Measurements from ENCODE around the gene CAPN10. TPM values are rescaled to one million over a fixed set of nuclear protein-coding genes. Genes with fewer than 3 reads are reported as not detected.

Gene CAPN10
- total RNA-seq, 1 donor from 2014 or later: 24.9 TPM

DNA sequence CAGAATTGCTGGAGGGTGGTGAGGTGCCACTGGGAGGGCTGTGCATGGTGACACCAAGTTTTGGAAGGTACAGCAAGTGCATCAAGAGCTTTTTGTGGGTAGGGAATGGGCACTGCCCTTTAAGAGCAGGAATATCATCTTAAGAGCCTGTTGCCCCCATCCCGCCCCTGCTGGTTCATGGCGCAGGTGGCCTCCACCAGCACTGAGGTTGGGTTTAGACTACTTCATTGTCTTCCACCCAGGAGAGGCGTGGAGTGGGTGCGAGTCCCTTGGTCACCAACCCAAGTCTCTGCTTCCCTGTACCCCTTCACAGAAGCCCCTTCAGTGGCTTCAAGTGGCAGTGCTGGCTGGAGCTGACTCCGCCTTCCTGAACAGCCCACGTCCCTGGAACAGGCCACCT lies 10.5 kb upstream of the CAPN10 start:
- H3K4me2 ChIP-seq (ENCODE audit: low read length): no peak overlapping the region
- no peaks in the 10 kb centered on the region for H3K27me3 Mint-ChIP-seq (ENCODE audit: low read depth, unreplicated experiment)
- no peaks in the 10 kb centered on the region for H3K9me3 Mint-ChIP-seq (ENCODE audit: unreplicated experiment)
- no peak overlapping the region for H2AFZ ChIP-seq (ENCODE audit: low read depth, low read length)
- no peak overlapping the region for H3K4me3 Mint-ChIP-seq (ENCODE audit: unreplicated experiment)
- DNase-seq (ENCODE audit: low read depth) (no peak), FAIRE-seq (no peak)
- no peaks in the 10 kb centered on the region for H3K36me3 ChIP-seq (ENCODE audit: insufficient read depth, low read length)
- H3K4me3 ChIP-seq (ENCODE audit: insufficient read depth, low read depth, low read length): no peak overlapping the region
- H4K20me1 ChIP-seq (ENCODE audit: insufficient read depth, low read length): peaks cover 29% of the 10 kb centered on the region
- no peaks in the 10 kb centered on the region for H3K27me3 ChIP-seq (ENCODE audit: insufficient read depth, low read length)
- H3K36me3 Mint-ChIP-seq (ENCODE audit: low read depth, unreplicated experiment): peaks cover 4% of the 10 kb centered on the region
- H3K4me1 ChIP-seq (ENCODE audit: insufficient read depth, low read length): peaks cover 12% of the 10 kb centered on the region
- no peak overlapping the region for H3K27ac Mint-ChIP-seq (ENCODE audit: unreplicated experiment)
- H3K9me3 ChIP-seq (ENCODE audit: insufficient read depth, low read depth, low read length): no peaks in the 10 kb centered on the region
- H3K79me2 ChIP-seq (ENCODE audit: insufficient read depth, low read length): peaks cover 4% of the 10 kb centered on the region
- H3K27ac ChIP-seq (ENCODE audit: low read depth, low read length): no peak overlapping the region
- H3K9ac ChIP-seq (ENCODE audit: low read length): no peak overlapping the region
- TF ChIP-seq EZH2 (IDR thresholded peaks at IDR 0.05; ENCODE audit: insufficient read depth, low read length): no peak
- TF ChIP-seq, protein P1, sequence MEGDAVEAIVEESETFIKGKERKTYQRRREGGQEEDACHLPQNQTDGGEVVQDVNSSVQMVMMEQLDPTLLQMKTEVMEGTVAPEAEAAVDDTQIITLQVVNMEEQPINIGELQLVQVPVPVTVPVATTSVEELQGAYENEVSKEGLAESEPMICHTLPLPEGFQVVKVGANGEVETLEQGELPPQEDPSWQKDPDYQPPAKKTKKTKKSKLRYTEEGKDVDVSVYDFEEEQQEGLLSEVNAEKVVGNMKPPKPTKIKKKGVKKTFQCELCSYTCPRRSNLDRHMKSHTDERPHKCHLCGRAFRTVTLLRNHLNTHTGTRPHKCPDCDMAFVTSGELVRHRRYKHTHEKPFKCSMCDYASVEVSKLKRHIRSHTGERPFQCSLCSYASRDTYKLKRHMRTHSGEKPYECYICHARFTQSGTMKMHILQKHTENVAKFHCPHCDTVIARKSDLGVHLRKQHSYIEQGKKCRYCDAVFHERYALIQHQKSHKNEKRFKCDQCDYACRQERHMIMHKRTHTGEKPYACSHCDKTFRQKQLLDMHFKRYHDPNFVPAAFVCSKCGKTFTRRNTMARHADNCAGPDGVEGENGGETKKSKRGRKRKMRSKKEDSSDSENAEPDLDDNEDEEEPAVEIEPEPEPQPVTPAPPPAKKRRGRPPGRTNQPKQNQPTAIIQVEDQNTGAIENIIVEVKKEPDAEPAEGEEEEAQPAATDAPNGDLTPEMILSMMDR (IDR thresholded peaks at IDR 0.05; ENCODE audit: insufficient read depth, low read depth, low read length): no peak
- H3K4me1 Mint-ChIP-seq (ENCODE audit: low read depth, unreplicated experiment): peaks cover 12% of the 10 kb centered on the region

DNA sequence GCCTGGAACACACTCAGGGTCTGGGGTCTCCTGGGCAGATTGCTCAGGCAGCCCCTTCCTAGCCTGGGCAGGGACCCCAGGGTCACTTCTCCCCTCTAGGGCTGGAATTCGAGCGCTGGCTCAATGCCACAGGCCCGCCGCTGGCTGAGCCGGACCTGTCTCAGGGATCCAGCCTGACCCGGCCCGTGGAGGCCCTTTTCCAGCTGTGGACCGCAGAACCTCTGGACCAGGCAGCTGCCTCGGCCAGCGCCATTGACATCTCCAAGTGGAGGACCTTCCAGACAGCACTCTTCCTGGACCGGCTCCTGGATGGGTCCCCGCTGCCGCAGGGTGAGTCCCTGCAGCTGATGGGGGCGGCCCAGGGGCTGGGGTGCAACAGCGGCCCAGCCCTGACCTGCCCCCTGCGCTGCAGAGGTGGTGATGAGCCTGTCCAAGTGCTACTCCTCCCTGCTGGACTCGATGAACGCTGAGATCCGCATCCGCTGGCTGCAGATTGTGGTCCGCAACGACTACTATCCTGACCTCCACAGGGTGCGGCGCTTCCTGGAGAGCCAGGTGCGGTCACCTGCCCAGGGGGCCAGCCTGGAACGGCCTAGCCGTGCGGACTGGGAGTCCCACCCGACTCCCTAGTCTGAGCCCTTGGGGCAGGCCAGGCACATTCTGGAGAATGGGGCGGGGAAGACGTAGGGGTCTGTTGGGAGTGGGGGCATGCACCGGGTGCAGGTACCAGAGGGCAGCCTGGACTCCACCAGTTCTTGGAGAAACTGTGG lies 9.9 kb upstream of the CAPN10 start:
- peaks cover 5% of the 10 kb centered on the region for H3K36me3 Mint-ChIP-seq (ENCODE audit: low read depth, unreplicated experiment)
- no peak for TF ChIP-seq EZH2 (IDR thresholded peaks at IDR 0.05; ENCODE audit: insufficient read depth, low read length)
- TF ChIP-seq, protein P1 (IDR thresholded peaks at IDR 0.05; ENCODE audit: insufficient read depth, low read depth, low read length): no peak
- H3K9me3 Mint-ChIP-seq (ENCODE audit: unreplicated experiment): no peaks in the 10 kb centered on the region
- Histone ChIP-seq H3K79me2 (ENCODE audit: insufficient read depth, low read length) (peaks cover 7% of the 10 kb centered on the region), H2AFZ (ENCODE audit: low read depth, low read length) (no peak overlapping the region), H3K4me3 (ENCODE audit: insufficient read depth, low read depth, low read length) (no peak overlapping the region), H3K4me2 (ENCODE audit: low read length) (no peak overlapping the region), H3K9ac (ENCODE audit: low read length) (no peak overlapping the region), H3K4me1 (ENCODE audit: insufficient read depth, low read length) (peaks cover 12% of the 10 kb centered on the region), H3K9me3 (ENCODE audit: insufficient read depth, low read depth, low read length) (no peaks in the 10 kb centered on the region), H3K27ac (ENCODE audit: low read depth, low read length) (no peak overlapping the region), H3K27me3 (ENCODE audit: insufficient read depth, low read length) (no peaks in the 10 kb centered on the region), H3K36me3 (ENCODE audit: insufficient read depth, low read length) (no peaks in the 10 kb centered on the region), H4K20me1 (ENCODE audit: insufficient read depth, low read length) (peaks cover 30% of the 10 kb centered on the region)
- H3K4me1 Mint-ChIP-seq (ENCODE audit: low read depth, unreplicated experiment): peaks cover 12% of the 10 kb centered on the region
- no peak overlapping the region for H3K27ac Mint-ChIP-seq (ENCODE audit: unreplicated experiment)
- no peaks in the 10 kb centered on the region for H3K27me3 Mint-ChIP-seq (ENCODE audit: low read depth, unreplicated experiment)
- no peak for DNase-seq (ENCODE audit: low read depth)
- no peak overlapping the region for H3K4me3 Mint-ChIP-seq (ENCODE audit: unreplicated experiment)
- no peak for FAIRE-seq
